ENCODE measurements around the gene NCKAP5. TPM values are rescaled to one million over a fixed set of nuclear protein-coding genes. Genes with fewer than 3 reads are reported as not detected.

NCKAP5 gene
- under 0.01 and 1.4 TPM in 2 replicates for total RNA-seq

DNA sequence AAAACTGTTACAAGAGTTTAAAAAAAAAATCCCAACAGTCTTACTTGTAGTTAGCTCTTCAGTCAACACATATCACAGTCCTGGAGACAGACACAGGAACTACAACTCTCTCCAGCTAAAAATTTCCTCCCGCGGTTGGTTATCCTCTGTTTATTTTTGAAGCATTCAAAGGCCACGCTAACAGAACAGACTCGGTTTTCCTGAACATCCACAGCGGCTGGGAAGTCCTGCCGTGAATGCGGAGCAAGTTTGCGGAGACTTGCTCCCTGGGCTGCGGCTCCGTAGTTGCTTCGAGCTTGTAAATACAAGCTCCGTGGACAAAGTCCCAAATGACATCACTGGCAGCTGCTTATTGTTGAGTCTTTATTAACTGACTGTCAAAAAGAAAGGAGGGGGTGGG lies at the start of gene NCKAP5:
NCKAP5 (minus strand) TSS at position 292 of the 400 bp plus-strand sequence. CDS start 50,937 bp downstream, outside the sequence.

DNA sequence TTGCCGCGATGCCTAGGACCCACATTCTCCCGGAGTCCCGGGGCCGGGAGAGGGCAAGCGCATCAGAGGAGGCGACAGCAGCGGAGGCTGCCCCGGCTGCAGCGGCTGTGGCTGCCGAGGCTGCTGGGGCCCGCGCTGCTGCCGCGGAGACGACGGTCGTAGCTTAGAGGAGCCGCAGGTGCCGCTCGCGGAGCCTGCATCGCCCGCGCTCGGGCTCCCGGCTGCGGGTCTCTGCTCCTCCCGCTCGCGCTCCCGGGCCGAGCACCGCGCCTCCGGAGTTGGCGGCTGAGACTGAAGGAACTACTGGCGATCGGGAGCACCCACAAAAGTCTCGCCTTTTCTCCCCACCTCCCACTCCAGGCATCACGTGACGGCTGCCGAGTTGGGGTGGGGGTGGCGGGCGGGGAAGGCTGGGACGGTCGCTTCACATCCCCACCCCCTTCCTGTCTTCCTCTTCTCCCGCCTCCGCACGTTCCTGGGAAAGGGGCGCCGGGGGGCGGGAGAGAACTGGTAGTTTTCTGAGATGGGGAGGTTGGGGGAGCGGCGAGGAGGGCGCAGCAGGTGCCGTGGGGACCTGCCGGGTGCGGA lies 898.3 kb downstream of the NCKAP5 start, which contains the start of gene LYPD1:
LYPD1 (minus strand) TSS at position 298 of the 588 bp plus-strand sequence; CDS start at position 25, 273 bp downstream.

Measured in bladder microvascular endothelial cell (primary cell).